ENCODE measurements around the gene PREP. TPM values are rescaled to one million over a fixed set of nuclear protein-coding genes. Genes with fewer than 3 reads are reported as not detected.

PREP gene
- total RNA-seq, 1 donor from 2014 or later: 55.4 TPM

DNA sequence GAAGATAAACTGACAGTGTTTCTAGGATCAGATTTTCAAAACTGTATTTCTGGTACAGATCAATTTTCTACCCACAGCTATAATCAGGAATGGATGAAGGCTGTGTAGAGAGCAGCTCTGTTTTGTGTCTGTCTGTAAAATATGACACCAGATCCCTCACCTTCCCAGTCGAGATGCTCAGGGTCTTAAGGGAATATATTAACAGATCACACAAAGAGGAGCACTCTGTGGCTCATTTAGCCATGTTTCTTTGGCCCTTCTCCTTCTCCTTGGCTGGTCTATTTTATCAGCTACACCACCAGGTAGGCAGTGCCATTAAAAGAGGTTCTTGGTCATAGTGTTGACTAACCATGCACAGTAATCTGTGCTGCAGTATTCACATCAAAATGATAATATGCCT is 82.6 kb downstream of the PREP start:
- Histone ChIP-seq H3K4me1 (ENCODE audit: insufficient read depth, low read length) (peaks cover 18% of the 10 kb centered on the region), H3K4me2 (ENCODE audit: low read length) (no peak overlapping the region), H3K27ac (ENCODE audit: low read depth, low read length) (no peak overlapping the region), H3K4me3 (ENCODE audit: insufficient read depth, low read depth, low read length) (no peak overlapping the region), H3K27me3 (ENCODE audit: insufficient read depth, low read length) (no peaks in the 10 kb centered on the region), H3K9ac (ENCODE audit: low read length) (no peak overlapping the region), H2AFZ (ENCODE audit: low read depth, low read length) (no peak overlapping the region), H3K36me3 (ENCODE audit: insufficient read depth, low read length) (peaks cover 12% of the 10 kb centered on the region), H3K79me2 (ENCODE audit: insufficient read depth, low read length) (no peaks in the 10 kb centered on the region), H4K20me1 (ENCODE audit: insufficient read depth, low read length) (peaks cover 3% of the 10 kb centered on the region), H3K9me3 (ENCODE audit: insufficient read depth, low read depth, low read length) (no peaks in the 10 kb centered on the region)
- FAIRE-seq (no peak), DNase-seq (ENCODE audit: low read depth) (no peak)
- Mint-ChIP-seq H3K9me3 (ENCODE audit: unreplicated experiment) (no peaks in the 10 kb centered on the region), H3K4me3 (ENCODE audit: unreplicated experiment) (no peak overlapping the region), H3K36me3 (ENCODE audit: low read depth, unreplicated experiment) (peaks cover 15% of the 10 kb centered on the region), H3K27me3 (ENCODE audit: low read depth, unreplicated experiment) (no peaks in the 10 kb centered on the region), H3K4me1 (ENCODE audit: low read depth, unreplicated experiment) (peaks cover 14% of the 10 kb centered on the region), H3K27ac (ENCODE audit: unreplicated experiment) (no peak overlapping the region)
- TF ChIP-seq, protein P1, sequence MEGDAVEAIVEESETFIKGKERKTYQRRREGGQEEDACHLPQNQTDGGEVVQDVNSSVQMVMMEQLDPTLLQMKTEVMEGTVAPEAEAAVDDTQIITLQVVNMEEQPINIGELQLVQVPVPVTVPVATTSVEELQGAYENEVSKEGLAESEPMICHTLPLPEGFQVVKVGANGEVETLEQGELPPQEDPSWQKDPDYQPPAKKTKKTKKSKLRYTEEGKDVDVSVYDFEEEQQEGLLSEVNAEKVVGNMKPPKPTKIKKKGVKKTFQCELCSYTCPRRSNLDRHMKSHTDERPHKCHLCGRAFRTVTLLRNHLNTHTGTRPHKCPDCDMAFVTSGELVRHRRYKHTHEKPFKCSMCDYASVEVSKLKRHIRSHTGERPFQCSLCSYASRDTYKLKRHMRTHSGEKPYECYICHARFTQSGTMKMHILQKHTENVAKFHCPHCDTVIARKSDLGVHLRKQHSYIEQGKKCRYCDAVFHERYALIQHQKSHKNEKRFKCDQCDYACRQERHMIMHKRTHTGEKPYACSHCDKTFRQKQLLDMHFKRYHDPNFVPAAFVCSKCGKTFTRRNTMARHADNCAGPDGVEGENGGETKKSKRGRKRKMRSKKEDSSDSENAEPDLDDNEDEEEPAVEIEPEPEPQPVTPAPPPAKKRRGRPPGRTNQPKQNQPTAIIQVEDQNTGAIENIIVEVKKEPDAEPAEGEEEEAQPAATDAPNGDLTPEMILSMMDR (IDR thresholded peaks at IDR 0.05; ENCODE audit: insufficient read depth, low read depth, low read length): no peak
- TF ChIP-seq EZH2 (IDR thresholded peaks at IDR 0.05; ENCODE audit: insufficient read depth, low read length): no peak

DNA sequence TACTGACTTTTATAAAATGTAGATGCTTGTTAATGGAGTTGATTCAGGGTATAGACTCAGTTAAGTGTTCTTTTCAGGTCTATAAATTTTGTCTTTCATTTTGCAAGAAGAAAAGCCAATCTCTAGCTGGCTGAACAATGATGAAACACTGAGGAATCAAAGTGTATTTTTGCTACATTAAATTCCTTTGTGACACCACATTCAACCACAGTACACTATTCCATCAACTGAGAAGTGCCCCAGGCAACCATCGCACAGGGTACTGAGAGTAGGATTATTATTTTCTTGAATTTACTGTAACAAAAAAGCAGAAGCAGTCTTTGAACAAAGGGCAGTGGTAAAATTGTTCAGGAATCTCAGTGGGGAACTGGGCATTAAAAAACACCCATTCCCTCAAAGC is 83.6 kb downstream of the PREP start:
- Histone ChIP-seq H3K4me3 (ENCODE audit: insufficient read depth, low read depth, low read length) (no peak overlapping the region), H3K27ac (ENCODE audit: low read depth, low read length) (no peak overlapping the region), H3K27me3 (ENCODE audit: insufficient read depth, low read length) (no peaks in the 10 kb centered on the region), H3K4me1 (ENCODE audit: insufficient read depth, low read length) (peaks cover 16% of the 10 kb centered on the region), H3K36me3 (ENCODE audit: insufficient read depth, low read length) (peaks cover 12% of the 10 kb centered on the region), H3K4me2 (ENCODE audit: low read length) (no peak overlapping the region), H4K20me1 (ENCODE audit: insufficient read depth, low read length) (no peaks in the 10 kb centered on the region), H2AFZ (ENCODE audit: low read depth, low read length) (no peak overlapping the region), H3K79me2 (ENCODE audit: insufficient read depth, low read length) (no peaks in the 10 kb centered on the region), H3K9me3 (ENCODE audit: insufficient read depth, low read depth, low read length) (no peaks in the 10 kb centered on the region), H3K9ac (ENCODE audit: low read length) (no peak overlapping the region)
- Mint-ChIP-seq H3K9me3 (ENCODE audit: unreplicated experiment) (no peaks in the 10 kb centered on the region), H3K36me3 (ENCODE audit: low read depth, unreplicated experiment) (peaks cover 15% of the 10 kb centered on the region), H3K4me1 (ENCODE audit: low read depth, unreplicated experiment) (peaks cover 14% of the 10 kb centered on the region), H3K4me3 (ENCODE audit: unreplicated experiment) (no peak overlapping the region), H3K27ac (ENCODE audit: unreplicated experiment) (no peak overlapping the region), H3K27me3 (ENCODE audit: low read depth, unreplicated experiment) (no peaks in the 10 kb centered on the region)
- DNase-seq (ENCODE audit: low read depth) (no peak), FAIRE-seq (no peak)
- no peak for TF ChIP-seq EZH2 (IDR thresholded peaks at IDR 0.05; ENCODE audit: insufficient read depth, low read length)

DNA sequence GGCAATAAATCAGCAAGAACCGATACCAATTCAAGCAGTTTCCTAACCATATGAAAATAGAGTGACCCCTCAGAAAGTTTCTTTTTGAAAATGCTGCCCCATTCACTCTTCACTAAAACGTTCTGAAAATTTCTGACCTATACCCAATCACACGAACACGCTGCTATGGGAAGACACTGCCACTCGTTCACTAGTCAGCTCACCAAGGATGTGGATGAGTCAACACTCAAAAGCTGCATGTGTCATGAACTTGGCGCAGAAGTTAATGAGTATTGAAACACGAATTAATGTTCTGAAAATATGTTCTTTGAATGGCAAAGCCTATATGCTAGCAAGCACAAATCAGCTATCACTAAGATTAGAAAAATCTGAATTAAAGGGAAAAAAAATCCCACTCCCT is 84.2 kb downstream of the PREP start:
- Histone ChIP-seq H3K4me2 (ENCODE audit: low read length) (peak overlapping the region; percentile 32), H4K20me1 (ENCODE audit: insufficient read depth, low read length) (no peaks in the 10 kb centered on the region), H3K9ac (ENCODE audit: low read length) (no peak overlapping the region), H3K79me2 (ENCODE audit: insufficient read depth, low read length) (no peaks in the 10 kb centered on the region), H3K36me3 (ENCODE audit: insufficient read depth, low read length) (peaks cover 7% of the 10 kb centered on the region), H3K27ac (ENCODE audit: low read depth, low read length) (no peak overlapping the region), H3K4me1 (ENCODE audit: insufficient read depth, low read length) (peaks cover 16% of the 10 kb centered on the region), H3K4me3 (ENCODE audit: insufficient read depth, low read depth, low read length) (no peak overlapping the region), H3K9me3 (ENCODE audit: insufficient read depth, low read depth, low read length) (no peaks in the 10 kb centered on the region), H3K27me3 (ENCODE audit: insufficient read depth, low read length) (no peaks in the 10 kb centered on the region), H2AFZ (ENCODE audit: low read depth, low read length) (no peak overlapping the region)
- no peak overlapping the region for H3K4me3 Mint-ChIP-seq (ENCODE audit: unreplicated experiment)
- peak; percentile 78 for DNase-seq (ENCODE audit: low read depth)
- H3K9me3 Mint-ChIP-seq (ENCODE audit: unreplicated experiment): no peaks in the 10 kb centered on the region
- peaks cover 14% of the 10 kb centered on the region for H3K4me1 Mint-ChIP-seq (ENCODE audit: low read depth, unreplicated experiment)
- peak; percentile 43 for FAIRE-seq
- H3K27me3 Mint-ChIP-seq (ENCODE audit: low read depth, unreplicated experiment): no peaks in the 10 kb centered on the region
- no peak overlapping the region for H3K27ac Mint-ChIP-seq (ENCODE audit: unreplicated experiment)
- TF ChIP-seq, protein P1 (IDR thresholded peaks at IDR 0.05; ENCODE audit: insufficient read depth, low read depth, low read length): no peak
- no peak for TF ChIP-seq EZH2 (IDR thresholded peaks at IDR 0.05; ENCODE audit: insufficient read depth, low read length)
- peaks cover 11% of the 10 kb centered on the region for H3K36me3 Mint-ChIP-seq (ENCODE audit: low read depth, unreplicated experiment)

All from astrocyte (in vitro differentiated cells and primary cell).